ENCODE measurements around the gene TFPT.

TFPT gene

DNA sequence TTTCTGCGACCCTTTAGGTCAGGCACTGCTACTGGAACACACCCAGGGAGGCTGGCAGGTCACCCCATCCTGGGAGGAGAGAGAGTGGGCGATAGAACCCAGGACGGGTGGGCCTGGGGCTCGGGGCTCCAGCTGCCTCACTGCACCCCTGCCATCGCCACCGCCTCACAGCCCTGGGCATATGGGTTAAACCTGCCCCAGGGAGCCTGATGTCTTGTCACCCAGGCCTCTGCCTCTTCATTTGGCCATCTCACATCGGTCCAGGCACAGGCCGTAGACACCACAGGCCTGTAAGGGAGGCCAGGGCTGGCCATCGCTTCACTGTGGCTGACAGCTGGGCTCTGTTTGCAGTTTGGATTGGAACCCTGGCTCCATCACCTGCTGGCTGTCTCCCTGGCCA is 10.3 kb upstream of the TFPT start:
- Histone ChIP-seq H3K27me3 (replicated peaks; ENCODE audit: insufficient read depth, low read length) (no peaks in the 10 kb centered on the region), H3K27ac (ENCODE audit: low read length) (no peak overlapping the region), H3K9me2 (replicated peaks; ENCODE audit: insufficient read depth, low read length) (no peaks in the 10 kb centered on the region), H3F3A (ENCODE audit: insufficient read depth, low read length) (no peaks in the 10 kb centered on the region), H4K20me1 (ENCODE audit: insufficient read depth, low read length) (no peaks in the 10 kb centered on the region), H3K9ac (ENCODE audit: low read length) (no peak overlapping the region), H3K4me2 (ENCODE audit: low read depth, low read length) (no peak overlapping the region), H3K4me1 (ENCODE audit: low read length) (no peaks in the 10 kb centered on the region), H3K36me3 (replicated peaks; ENCODE audit: insufficient read depth, low read length) (no peaks in the 10 kb centered on the region), H3K9me3 (replicated peaks; ENCODE audit: insufficient read depth, low read length) (no peaks in the 10 kb centered on the region), H3K79me2 (ENCODE audit: low read length) (no peaks in the 10 kb centered on the region), H3K4me3 (ENCODE audit: low read length) (no peak overlapping the region), H2AFZ (ENCODE audit: low read length) (no peak overlapping the region)
- no peak for DNase-seq
- TF ChIP-seq EZH2phosphoT487 (IDR thresholded peaks at IDR 0.05; ENCODE audit: low read length) = no peak
- TF ChIP-seq EZH2 (optimal IDR thresholded peaks at IDR 0.05; ENCODE audit: low read depth, low read length) = no peak
- no peak for TF ChIP-seq CTCF (IDR thresholded peaks at IDR 0.05; ENCODE audit: low read length)

GRCh38 chr19:54124393-54124792 is 8.9 kb upstream of the TFPT start:
- H4K20me1 ChIP-seq (ENCODE audit: insufficient read depth, low read length) = no peaks in the 10 kb centered on the region
- H3K27ac ChIP-seq (ENCODE audit: low read length) = no peak overlapping the region
- H2AFZ ChIP-seq (ENCODE audit: low read length) = no peak overlapping the region
- H3K4me3 ChIP-seq (ENCODE audit: low read length) = no peak overlapping the region
- no peaks in the 10 kb centered on the region for H3K4me1 ChIP-seq (ENCODE audit: low read length)
- DNase-seq = no peak
- no peaks in the 10 kb centered on the region for H3K9me3 ChIP-seq (replicated peaks; ENCODE audit: insufficient read depth, low read length)
- H3K27me3 ChIP-seq (replicated peaks; ENCODE audit: insufficient read depth, low read length) = no peaks in the 10 kb centered on the region
- H3K36me3 ChIP-seq (replicated peaks; ENCODE audit: insufficient read depth, low read length) = no peaks in the 10 kb centered on the region
- no peaks in the 10 kb centered on the region for H3K9me2 ChIP-seq (replicated peaks; ENCODE audit: insufficient read depth, low read length)
- H3K9ac ChIP-seq (ENCODE audit: low read length) = no peak overlapping the region
- TF ChIP-seq EZH2phosphoT487 (IDR thresholded peaks at IDR 0.05; ENCODE audit: low read length) (no peak), CTCF (IDR thresholded peaks at IDR 0.05; ENCODE audit: low read length) (no peak), EZH2 (optimal IDR thresholded peaks at IDR 0.05; ENCODE audit: low read depth, low read length) (no peak)
- no peaks in the 10 kb centered on the region for H3F3A ChIP-seq (ENCODE audit: insufficient read depth, low read length)
- no peaks in the 10 kb centered on the region for H3K79me2 ChIP-seq (ENCODE audit: low read length)
- H3K4me2 ChIP-seq (ENCODE audit: low read depth, low read length) = no peak overlapping the region

GRCh38 chr19:54123682-54124081 is 8.2 kb upstream of the TFPT start:
- Histone ChIP-seq H3K4me1 (ENCODE audit: low read length) (no peaks in the 10 kb centered on the region), H3K79me2 (ENCODE audit: low read length) (no peaks in the 10 kb centered on the region), H3K27me3 (replicated peaks; ENCODE audit: insufficient read depth, low read length) (no peaks in the 10 kb centered on the region), H3F3A (ENCODE audit: insufficient read depth, low read length) (no peaks in the 10 kb centered on the region), H3K9me2 (replicated peaks; ENCODE audit: insufficient read depth, low read length) (no peaks in the 10 kb centered on the region), H4K20me1 (ENCODE audit: insufficient read depth, low read length) (no peaks in the 10 kb centered on the region), H3K9ac (ENCODE audit: low read length) (no peak overlapping the region), H3K27ac (ENCODE audit: low read length) (no peak overlapping the region), H2AFZ (ENCODE audit: low read length) (no peak overlapping the region), H3K9me3 (replicated peaks; ENCODE audit: insufficient read depth, low read length) (no peaks in the 10 kb centered on the region), H3K4me2 (ENCODE audit: low read depth, low read length) (no peak overlapping the region), H3K36me3 (replicated peaks; ENCODE audit: insufficient read depth, low read length) (no peaks in the 10 kb centered on the region), H3K4me3 (ENCODE audit: low read length) (no peak overlapping the region)
- TF ChIP-seq CTCF (IDR thresholded peaks at IDR 0.05; ENCODE audit: low read length) (no peak), EZH2phosphoT487 (IDR thresholded peaks at IDR 0.05; ENCODE audit: low read length) (no peak), EZH2 (optimal IDR thresholded peaks at IDR 0.05; ENCODE audit: low read depth, low read length) (no peak)
- DNase-seq = no peak
